NCI-H2081 treated with DMSO at 0.1 percent for 48 hours (cell line): ENCODE results near the gene SPI1.

Source experiments
- DNase-seq: peaks from one replicate; lab custom pipeline; 2025; lab: John Stamatoyannopoulos, UW

The SPI1 gene

GRCh38 chr11:47388697-47389576 lies 10.6 kb upstream of the SPI1 start:
- DNase-seq, result no peak

DNA sequence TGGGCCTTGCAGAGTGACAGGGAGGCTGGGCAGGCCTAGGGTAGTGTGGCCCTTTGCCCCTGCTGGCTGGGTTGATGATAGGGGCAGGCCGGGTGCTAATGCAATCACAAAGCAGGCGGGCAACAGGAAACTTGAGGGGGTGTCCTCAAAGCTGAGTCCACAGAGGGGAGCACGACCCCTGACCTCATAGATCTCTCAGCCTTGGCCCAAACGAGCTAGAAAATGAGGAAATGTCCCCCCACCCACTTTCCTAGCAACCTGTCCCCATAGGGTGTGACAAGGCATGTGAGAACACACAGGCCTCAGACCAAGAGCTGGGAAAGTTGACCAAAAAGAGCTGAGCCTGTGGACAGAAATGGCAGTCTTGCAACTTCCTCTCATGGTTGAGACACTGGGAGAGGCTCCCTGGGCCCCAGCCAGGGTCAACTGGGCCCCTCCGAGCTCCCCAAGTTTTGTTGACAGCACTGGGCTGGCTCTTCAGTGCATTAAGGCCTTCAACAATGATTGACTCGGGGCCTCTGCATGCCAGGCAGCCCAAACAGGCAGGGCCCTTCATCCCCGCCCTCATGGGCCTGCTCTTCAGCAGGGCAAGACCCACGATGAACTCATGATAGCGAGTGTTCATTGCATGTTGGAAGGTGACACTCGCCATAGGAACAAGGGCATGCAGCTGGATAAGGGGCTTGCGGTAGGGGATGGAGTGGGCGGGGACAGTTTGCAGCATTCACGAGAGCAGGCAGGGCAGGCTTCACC lies 9.8 kb upstream of the SPI1 start:
- DNase-seq, result no peak

GRCh38 chr11:47384498-47384897 lies 6.2 kb upstream of the SPI1 start:
- DNase-seq, result no peak

DNA sequence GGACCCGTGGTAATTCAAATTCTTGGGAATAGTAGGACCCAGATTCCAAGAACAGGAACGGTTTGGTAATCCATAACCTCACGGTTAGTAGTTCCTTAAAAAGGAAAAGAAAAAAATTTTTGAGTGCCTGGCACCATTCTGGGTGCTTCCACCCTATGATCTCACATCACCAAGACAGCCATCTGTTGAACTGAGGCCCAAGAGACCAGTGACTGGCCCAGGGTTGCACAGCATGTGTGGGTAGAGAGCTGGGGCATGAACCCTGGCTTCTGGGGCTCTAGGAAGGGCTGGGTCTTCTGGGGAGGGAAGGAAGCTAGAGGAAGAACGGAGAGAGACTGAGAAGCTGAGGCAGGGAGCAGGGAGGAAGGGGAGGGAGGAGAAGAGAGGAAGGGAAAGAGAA lies 4.7 kb upstream of the SPI1 start:
- DNase-seq, result no peak

DNA sequence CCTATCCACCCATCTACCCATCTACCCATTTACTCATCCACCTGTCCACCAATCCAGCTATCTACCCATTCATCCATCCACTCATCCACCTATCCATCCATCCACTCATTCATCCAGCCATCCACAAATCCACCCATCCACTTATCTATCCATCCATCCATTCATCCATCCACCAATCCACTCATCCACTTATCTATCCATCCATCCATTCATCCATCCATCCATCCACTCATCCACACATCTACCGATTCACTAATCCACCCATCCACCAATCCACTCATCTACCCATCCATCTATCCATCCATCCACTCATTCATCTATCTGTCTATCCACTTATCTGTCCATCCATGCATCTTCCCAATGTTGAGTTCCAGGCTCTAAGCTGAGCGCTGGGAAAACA lies 1.7 kb upstream of the SPI1 start:
- DNase-seq, result no peak

DNA sequence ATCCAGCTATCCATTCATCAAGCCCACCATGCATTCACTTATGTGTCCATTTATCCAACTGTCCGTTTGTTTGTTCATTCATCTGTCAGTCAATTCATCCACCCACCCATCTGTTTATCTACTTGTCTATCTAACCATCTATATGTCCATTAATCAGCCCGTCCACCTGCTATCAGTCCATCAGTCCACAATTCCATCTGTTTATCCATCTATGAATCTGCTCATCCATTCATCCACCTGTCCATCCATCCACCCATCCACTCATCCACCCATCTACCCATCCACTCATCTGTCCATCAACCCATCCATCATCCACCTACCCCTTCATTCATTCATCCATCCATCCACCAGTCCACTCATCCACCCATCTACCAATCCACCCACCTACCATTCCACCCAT lies 970 bp upstream of the SPI1 start:
- DNase-seq, result no peak

DNA sequence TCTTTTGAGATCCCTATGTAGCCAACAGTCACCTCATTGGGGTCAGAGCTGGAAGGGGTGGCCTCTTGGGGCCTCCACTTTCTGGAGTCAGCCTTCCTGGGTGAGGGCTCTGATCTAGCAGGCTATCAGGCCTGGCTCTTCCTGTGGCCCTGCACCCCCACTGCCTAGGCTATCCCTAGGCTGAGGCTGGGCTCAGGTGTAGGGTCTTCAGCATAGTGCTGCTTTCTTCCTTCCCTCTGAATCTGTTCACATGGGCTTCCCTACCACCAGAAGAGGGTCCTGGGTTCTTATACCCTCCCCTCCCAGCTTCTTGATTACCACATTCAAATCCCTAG lies 456 bp upstream of the SPI1 start:
- no peak for DNase-seq

DNA sequence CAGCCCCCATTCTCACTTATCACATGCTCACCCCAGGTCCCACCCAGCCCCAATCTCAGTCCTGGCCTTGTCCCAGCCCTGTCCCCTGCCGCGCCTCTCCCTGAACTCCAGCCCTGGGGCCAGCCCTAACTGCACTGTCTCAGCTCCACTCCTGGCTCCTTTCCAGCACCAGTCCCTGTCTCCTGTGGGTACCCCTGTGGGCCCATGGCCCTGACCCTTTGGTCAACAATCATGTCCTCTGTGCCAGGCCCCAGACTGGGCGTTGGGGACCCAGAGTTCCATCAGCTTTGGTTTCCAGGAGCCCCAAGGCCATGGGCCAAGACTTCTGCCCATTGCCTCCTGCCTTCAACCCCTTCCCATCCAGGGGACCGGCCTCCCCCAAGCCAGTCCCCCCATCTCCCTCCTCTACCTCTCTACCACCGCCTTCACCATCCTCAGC lies 757 bp downstream of the SPI1 start:
- DNase-seq, result no peak

- no peak for DNase-seq
Measured at GRCh38 chr11:47376525-47377371, 1.6 kb downstream of the SPI1 start.

- DNase-seq, result no peak
Measured at GRCh38 chr11:47376107-47376524, 2.2 kb downstream of the SPI1 start.

DNA sequence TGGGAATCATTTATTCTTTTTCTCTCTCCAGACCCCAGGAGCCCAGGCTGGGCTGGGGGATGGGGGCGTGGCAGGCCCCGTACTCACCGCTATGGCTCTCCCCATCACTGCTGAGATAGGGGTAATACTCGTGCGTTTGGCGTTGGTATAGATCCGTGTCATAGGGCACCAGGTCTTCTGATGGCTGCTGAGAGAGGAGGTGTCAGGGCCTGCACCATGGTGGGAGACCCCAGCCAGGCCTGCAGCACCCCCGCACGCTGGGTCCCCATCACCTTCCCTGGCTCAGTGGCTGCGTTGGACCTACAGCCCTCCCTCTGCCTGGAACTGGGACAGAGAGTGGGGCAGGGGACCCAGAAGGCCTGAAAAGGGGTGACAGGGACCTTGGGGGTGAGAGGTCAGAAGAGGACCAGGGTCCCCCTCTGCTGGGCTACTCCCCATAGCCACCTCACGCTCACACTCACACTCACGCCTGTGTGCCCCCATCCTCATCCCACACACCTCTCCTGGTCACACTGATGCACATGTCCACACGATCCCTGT lies 2.7 kb downstream of the SPI1 start:
- DNase-seq, result no peak

GRCh38 chr11:47375020-47375419 lies 3.3 kb downstream of the SPI1 start:
- DNase-seq, result no peak

DNA sequence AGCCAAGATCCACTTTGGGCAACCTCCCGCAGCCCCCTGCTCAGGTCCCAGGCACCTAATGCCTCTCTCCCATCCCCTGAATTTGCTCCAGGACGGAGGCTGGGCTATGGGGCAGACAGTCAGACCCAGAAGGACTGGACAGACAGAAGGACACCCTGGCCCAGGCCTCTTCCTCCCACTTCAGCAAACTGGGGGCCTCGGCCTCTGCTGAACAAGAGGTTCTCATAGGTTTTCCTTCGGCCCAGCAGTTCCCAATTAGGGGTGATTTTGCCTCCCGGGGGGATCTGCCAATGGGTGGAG lies 3.7 kb downstream of the SPI1 start:
- DNase-seq, result no peak

DNA sequence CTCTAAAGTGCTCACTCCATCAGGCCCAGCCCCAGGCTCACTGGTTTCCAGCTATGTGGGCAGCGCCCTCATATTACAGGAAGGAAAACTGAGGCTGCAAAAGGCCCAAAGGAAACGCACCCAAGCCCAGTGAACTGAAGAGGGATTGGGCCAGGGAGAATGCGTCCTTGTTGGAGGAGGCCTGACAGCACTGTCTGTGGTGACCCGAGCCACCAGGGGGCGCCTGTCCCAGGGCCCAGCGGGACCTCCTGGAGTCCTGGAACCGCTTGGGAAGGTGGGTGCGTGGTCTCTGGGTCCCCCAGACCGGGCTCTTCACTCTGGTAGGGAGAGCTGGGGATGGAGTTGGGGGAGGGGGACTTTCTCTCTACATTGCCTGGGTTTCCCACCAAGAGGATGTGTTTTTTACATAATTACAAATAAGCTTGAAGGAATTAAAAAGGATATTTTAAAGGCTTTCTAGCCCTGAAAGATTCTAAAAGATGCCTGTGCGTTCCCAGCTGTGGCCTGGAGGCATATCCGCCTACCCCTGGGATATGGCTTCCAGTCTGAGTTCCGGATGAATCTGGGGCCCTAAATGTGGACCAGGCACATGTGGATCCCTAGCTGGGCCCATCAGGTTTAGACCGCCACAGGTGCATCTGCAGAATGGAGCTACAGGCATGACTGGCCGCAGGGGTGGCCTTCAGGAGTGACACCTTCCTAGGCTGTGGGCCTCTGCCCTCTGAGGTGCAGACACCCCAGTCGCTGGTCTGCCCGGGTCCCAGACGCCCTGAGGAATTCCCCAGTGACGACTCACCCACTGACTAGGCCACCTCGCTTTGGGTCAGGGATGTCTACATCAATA lies 4.2 kb downstream of the SPI1 start:
- DNase-seq, result no peak

DNA sequence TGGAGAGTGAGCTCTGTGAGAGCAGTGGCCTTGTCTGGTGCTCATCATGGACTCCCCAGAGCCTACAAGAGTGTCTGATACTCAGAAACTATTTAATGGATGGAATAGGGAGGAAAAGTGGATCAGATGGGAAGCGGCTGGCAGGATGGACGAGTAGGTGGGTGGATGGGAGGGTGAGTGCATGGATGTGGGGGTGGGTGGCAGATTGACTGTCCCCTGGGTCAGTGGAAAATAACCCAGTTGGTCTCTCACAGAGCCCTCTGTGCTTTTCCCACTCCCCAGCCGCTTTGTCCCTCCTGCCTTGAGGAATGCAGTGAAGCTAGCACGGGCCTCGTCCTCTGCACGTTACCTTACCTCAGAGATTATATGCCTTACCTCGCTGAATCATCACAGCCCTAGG lies 5.9 kb downstream of the SPI1 start:
- DNase-seq, result no peak

- DNase-seq, result no peak
Measured at GRCh38 chr11:47369676-47370075, 8.7 kb downstream of the SPI1 start.

DNA sequence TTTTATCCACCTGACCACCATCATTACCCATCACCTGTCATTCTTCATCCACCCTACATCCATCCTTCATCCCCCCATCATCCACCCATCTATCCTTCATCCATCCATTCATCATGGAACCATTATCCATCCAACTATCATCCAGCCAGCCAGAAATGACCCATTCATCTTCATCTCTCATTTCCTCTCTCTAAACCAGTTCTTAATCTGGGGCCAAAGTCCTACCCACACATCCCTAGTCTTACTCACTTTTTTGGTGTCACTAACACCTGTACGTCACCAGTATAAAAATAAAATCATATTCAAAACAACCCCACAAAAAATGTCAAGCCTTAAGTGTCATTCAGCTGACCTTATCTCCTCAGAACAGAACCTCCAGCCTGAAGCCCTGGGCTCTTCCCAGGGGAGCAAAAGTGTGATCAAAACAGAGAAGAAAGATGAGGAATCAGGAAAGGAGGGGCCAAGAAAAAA lies 12.3 kb downstream of the SPI1 start:
- no peak for DNase-seq

GRCh38 chr11:47361419-47361818 lies 16.9 kb downstream of the SPI1 start:
- no peak for DNase-seq

GRCh38 chr11:47360341-47360740 lies 18.0 kb downstream of the SPI1 start:
- DNase-seq, result no peak

GRCh38 chr11:47359586-47359985 lies 18.8 kb downstream of the SPI1 start:
- no peak for DNase-seq

- DNase-seq, result no peak
Measured at GRCh38 chr11:47359162-47359561, 19.2 kb downstream of the SPI1 start.

GRCh38 chr11:47358731-47359051 lies 19.7 kb downstream of the SPI1 start:
- no peak for DNase-seq
